Stimulated activated CD8-positive, alpha-beta memory T cell treated with anti-CD3 and anti-CD28 coated beads, Interleukin-2, amount 100 ng/mL, for 48 hours (primary cell): ENCODE measurements around the gene SOX6.

Source experiments
- DNase-seq, 2 donors: peaks; one replicate each; pipeline ENCODE4 v3.0.0-alpha.2; 2020; ENCODE audit warnings: low read depth in 2 of 2

SOX6 gene

DNA sequence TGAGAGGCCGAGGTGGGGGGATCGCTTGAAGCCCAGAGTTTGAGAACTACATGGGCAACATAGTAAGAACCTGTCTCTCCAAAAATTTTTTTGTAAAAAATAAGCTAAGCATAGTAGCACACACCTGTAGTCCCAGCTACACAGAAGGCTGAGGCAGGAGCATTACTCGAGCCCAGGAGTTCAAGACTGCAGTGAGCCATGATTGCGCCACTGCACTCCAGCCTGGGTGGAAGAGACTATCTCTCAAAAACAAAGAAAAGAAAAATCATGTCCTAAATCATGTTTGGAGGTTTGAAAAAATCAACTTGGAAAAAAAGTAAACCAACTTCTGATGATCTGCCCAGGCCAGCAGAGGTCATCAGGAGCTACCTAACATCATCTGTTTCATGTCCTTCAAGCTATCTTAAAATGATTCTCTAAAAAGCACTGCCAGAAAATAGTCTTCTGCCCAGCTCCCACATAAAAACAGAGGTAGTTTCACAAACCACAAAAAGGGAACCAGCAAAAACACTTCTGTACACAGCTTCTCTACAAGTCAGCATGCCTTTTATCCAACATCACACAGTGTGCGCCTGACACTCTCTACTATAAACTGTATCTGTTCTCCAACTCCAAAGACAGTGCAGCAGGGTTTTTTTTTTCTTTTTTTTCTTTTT, 165.0 kb downstream of the SOX6 start:
- no peak for DNase-seq

DNA sequence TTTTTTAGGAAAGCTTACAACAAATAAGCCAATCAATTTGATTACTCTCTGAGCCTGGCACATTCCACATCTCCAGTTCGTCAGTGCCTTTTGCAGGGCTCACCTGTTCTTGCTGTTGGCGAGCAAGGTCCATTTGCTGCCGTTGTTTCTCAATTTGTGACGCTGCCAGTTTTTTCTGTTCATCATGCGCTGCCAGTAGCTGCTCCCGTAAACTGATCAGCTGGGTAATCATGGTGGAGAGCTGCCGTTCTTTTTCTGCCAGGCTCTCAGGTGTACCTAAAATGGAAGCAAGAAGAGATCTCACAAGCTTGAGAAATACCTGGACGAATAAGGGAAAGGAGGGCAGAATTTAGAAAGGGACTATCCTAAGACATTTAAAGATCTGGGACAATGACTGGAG, 169.7 kb downstream of the SOX6 start:
- no peak for DNase-seq

DNA sequence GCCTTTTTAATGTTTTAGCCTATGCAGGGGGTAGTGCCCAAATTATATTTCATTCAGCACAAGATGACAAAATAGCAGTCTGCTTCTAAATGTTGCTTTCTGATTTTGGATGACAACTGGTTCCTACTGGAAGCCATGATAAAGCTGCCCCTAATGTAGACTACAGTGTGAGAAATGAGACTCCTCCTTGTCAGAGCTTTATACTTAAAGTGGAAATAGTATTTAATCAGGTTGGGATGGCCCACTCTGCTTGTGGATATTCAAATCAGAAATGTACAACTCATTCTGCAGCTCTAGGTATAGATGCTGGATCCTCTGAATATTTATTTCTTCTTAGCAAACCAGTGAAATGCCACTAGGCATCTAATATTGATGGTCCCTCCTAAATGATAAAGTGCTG, 171.3 kb downstream of the SOX6 start:
- DNase-seq: no peak

DNA sequence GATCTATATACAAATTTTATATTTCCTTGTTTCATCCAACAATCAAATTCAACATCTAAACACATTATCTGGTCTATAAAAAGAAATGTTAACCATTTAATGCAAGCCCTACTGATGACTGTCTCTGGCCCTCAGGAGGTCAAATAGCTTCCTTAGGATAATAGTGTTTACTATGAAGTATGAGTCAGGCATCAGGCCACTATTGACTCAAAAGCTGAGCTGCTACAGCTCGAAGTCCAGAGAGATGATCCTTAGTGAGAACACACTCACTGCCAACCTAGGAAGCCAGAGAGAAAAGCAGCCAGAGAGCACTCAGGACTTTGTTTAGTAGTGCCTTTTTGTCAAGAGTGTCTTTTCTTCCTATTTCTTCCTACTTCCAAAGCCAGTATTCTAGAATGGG, 171.8 kb downstream of the SOX6 start:
- no peak for DNase-seq

DNA sequence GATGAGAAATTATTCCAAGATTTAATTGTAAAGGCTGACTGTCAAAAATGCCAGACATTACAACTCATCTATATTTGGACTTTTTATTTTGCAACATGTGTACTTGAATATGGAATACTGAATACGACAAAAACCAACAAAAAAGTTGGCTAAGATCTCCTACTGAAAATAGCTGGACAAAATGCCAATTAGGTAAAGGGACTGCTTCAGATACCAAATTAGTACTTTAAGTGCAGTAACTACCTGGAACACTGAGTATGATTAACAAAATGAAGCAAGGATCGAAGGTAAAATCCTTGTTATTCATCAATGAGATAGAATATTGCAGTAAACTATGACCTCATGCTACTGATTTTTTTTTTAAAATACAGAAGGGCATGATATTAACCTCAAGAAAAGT, 173.8 kb downstream of the SOX6 start:
- no peak for DNase-seq

DNA sequence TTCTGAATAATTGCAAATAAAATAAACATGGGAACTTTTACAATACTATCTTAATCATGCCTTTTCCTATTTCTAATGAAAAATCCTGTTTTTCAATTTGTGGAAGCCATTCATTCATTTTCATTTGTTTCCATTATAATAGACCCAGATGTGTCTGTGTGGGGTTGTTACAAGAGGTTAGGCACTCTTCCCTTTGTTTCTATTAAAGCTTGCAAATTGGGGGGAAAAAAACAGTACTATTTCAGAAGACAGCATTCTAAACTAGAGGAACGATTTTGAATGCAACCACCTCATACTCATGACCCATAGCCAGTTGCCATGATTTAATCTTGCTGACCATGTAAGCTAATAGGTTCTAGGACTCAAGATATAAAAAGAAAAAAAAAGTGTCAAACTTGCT, 175.5 kb downstream of the SOX6 start:
- DNase-seq: no peak

DNA sequence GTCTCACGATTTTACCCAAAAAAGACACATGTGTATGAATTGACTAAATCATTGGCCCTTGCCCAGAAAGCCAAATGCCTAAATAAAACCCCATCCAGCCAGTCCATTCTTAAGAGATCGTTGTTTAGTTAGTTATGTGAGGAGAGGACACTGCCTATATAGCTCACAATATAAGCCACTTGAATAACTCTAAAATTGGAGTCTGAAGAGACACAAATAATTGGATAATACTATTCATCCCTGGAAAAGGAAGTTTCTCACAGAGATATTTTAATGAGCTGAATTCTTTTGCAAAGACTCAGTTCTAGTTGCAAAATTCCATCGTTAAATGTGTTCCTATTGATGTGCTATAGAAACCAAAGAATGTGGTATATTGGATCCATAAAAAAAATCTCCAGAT, 176.7 kb downstream of the SOX6 start:
- DNase-seq: no peak

DNA sequence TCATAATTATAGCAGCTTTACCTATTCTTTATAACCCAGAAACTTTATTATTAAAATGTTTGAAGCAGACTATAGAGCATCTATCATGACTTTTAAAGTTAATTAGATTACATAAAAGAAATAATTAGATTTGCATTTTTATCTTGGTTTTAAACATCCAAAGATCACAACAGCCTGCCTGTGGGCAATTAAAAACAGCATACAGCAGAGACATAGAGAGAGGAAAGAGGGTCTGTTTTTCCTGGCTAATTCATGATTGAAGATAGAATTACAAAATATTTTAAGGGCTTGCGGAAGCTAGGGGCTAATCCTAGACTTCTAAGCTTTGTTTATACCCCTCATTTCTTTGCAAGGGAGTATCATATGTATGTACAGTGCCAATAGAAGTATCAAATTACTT, 178.1 kb downstream of the SOX6 start:
- DNase-seq: no peak

DNA sequence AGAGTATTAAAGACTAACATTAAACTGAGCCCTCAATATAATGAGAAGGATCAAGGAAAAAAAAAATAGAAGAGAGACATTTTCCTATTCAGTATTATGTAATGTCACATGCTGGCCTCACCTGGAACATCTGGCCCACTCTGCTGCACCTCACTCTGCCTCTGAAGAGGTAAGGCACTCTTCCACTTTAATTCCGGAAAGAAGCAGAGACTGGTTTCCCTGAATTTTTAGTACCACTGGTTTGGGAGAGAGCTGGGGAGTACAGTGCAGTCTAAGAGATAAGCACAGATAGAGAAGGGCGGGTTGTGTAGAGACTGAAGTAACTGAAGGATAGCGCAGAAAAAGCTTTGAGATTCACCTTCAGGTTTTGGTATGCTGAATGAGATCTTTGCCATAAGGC, 178.7 kb downstream of the SOX6 start:
- DNase-seq: no peak

DNA sequence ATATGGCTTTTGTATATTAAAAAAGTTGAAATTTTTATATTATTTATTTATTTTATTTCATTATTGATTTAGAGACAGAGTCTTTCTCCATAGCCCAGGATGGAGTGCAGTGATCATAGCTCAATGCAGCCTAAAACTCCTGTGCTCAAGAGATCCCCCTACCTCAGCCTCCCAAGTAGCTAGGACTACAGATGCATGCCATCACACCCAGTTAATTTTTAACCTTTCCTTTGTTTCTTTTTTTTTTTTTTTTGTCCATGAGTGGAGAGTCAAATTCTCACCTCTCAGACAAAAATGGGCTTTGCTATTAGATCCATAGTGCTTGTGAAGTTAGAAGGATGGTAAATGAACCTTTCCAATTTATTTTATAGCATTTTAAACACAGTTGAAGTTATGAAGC, 182.5 kb downstream of the SOX6 start:
- no peak for DNase-seq

DNA sequence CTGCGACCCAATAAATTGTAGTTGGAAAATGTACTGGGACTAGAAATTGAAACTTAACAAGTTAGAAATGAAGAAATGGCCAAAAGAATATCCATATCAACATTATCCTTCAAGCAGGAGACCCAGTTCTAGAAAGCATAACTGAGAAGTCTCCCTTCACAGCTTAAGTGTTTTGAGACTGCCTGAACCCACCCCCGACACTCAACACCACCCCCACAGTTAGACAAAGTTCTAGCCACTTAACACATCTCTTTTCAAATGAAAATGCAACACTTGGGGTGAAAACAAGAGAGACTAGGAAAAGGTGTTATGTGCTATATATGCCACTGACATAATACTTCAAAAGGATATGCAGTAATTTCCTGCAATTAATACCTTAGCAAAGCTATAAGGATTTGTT, 184.5 kb downstream of the SOX6 start:
- DNase-seq: no peak

DNA sequence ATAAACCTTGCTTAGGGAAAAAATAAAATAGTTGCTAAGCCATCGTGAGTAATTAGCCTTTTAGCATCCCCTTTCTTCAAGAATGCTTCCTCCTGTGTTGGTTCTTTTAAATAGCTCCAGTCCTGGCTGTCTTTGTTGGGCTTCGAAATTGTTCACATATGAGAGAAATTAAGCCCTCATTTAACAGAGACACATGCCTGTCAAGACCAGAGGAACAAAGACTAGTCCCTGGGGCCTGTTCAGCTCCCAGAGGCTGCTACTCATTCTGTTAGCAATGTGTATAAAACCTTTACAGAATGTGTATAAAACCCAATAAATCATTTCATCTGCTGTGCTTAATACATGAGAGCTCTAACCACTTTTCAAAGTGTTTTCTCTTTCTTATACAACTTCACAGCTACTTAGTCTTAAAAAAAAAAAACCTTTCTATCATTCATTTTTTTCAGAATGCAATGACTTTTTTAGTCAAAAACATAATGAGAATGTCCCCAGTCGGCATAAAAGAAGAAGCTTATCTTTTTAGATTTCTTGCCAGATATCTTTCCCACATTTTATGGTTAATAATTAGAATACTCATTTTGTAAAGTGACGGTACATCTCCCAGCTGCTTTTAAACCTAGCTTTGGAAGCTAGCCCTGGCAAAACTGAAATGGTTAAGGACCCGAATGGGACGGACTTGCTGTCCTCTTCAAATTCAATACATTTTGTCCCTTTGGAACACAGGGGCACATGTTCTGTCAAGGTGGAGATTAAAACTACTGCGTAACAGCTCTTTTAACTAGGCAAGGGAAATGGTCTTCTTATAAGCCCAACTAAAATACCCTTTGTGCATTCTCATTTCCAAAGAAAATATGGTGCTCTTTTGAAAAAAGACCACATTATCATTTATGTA, 186.1 kb downstream of the SOX6 start:
- DNase-seq: no peak

DNA sequence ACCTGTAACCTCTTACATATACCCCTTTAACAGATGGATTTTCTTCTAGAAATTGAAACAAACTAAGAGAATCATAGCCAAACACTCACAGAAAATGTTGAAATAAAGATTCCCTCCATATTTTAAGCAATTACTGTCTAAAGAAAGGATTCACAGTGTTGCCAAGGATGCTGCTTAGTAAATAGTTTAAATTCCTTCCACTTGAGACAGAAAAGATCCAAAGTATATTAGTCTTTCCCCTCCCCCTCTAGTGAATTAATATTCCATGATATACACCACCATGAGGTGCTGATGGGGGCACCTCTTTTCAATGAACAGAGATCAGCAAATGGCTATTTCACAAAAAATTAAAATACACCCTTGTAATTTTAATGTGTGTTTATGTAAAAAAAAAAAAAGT, 186.8 kb downstream of the SOX6 start:
- DNase-seq: no peak

DNA sequence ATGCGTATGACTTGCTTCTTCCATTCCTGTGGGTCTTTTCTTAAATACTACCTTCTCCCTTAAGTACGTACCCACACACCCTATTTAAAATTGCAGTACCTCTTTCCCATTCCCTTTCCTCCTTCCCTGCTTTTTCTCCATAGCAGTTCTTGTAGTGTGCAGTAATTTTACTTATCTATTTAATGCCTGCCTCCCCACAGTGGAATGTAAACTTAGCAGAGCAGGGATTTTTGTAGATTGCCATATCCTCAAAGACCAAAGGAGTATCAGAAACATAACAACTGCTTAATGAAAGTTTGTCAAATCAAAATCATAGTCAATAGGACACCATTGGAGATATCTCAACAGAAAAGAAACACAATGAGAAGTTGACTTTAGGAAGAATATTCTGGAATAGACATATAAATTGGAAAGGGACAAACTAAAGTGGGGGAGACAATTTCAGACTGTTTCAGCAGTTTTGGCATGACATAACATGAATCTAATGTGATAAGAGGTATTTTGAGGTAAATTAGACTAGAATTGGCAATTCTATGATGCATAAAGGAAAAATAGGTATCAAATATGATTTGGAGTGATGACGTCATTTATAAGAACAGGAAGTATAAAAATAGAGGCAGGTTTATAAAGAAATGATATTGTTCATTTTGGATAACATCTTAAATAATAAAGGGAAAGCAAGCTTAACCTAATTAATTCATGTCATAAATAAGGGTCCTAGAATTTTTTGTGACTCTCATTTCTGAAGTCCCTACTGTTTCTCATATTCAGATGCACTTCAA, 188.4 kb downstream of the SOX6 start:
- DNase-seq: no peak

DNA sequence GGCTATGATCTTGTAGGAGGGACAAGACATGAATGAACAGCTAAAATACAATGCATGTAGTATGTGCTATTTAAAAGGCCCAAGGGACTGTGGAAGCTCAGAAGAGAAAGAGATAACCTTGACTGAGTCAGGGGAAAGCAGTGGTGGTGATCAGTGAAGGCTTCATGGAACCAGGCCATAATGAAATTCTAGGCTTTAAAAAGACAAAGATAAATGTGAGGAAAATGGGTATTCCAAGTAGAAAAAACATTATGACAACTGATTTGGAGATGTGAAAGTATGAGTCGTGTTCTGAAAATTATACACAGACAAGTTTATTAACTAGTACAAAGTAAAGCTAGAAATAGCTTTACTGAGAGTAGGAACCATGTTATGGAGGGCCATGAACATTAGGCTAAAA, 189.8 kb downstream of the SOX6 start:
- DNase-seq: no peak

DNA sequence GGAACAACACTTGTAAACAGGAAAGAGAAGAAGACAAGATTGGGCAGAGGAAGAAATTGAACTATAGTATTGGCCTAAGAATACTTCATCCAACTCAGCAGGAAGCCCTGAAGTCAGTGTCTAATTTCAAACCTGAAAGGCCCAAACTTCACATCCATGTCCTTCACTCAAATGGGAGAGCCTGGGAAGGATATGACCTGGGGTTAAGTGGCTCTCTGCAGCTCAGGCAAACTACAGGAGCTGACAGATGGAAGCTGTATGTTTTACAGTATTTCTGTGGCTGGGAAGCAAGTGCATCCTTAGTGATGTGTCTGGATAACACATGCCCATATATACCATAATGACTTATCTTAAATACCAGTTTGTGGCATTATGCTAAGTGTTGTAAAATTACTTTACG, 196.2 kb downstream of the SOX6 start:
- DNase-seq: no peak

DNA sequence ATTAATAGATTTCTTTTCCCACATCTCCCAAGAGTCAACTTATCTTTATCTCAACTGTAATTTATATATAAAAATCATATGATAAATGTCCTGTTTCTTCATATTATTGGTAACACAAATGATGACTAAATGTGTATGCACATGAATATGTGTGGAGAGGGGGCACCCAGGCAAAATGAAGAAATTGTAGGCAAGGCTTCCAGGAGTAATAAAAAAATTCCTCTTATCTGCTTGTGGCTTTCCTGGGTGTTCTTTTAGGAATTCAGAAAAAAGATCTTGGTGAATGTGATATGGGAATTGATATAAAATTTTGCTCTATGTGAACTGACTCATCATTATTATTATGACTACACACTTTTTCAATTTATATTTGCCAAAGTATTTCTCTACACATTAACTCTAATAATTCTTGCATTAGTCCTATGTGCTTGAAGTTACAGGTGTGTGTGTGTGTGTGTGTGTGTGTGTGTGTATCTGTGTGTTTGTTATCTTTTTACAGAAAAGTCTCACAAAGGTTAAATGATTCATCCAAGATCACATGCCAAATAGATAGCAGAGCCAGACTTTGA, 197.8 kb downstream of the SOX6 start:
- DNase-seq: no peak

DNA sequence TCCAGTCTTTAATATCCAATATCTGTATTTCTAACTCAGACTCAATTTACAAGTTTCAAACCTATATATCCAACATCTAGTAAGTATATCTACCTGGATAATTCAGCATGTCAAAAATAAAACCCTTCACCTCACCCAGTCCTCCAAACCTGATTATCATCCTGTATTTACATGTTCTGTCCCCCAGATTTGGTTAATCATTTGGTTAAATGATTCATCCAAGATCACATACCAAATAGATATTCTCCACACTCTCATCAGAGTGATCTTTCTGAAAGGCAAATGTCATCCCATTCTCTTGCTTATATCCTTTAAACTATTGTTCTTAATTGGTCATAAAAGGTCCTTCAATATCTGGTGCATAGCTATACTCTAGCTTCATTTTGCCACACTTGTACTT, 199.0 kb downstream of the SOX6 start:
- DNase-seq: no peak

DNA sequence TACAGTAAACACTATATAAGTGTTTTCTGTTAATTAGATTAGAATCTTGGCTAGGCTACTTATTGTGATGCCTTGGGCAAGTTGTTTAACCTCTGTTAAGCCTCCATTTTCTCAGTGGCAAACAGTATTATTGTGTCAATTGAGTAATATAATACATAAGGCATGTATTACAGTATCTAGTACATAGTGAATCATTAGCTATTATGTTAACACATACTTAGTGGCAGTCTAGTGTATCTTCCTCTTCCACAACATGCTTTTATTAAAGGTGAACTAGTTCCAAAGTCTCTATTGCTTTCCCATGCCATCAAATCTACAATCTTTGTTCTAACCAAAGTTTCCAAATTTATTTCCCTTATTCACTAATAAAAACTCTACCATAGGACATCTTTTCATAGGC, 200.9 kb downstream of the SOX6 start:
- no peak for DNase-seq

DNA sequence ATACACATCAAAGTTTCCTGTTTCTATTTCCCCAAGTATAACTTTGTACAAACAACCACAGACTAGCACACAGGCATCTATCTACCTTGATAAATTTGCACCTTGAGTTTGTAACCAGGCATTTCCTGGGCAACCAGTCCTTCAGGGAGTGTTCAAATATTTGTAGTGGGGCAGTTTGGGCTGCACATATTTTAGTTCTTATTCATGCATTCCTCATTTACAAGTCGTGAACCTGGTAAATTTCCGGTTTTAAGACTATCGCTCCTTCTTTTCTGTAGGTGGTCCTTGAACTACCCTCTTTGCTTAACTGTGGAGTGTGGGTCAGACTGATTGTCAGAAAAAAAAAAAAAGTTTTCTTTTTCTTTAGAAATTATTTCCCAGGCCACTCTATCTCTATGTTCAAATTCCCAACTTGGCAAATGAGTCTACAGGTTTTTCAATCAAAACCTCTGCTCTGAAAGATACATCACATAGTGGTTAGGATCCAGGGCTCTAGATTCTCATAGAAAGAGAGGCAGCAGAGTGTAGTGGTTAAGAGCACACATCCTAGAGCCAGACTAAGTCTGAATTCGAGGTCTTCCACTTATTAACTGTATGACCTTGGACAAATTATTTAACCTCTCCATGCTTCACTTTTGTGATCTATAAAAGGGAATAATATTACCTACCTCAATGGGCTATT, 201.5 kb downstream of the SOX6 start:
- DNase-seq: no peak

DNA sequence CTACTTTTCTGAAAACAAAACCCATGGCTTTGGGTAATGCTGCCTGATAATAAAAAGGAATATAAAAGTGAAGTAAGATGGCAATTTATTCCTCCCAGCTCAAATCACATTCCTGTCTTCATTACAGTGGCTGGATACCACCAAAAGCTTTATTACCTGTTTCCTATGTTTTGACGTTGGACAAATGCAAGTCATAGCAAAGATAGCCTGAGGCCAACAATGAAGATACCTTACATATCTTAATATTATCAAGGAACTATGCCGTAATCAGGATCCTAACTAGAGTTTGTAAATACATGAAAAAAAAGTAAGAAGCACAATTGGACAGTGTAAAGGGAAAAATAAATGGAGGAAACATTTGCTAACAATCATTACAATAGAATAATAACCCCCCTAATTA, 202.4 kb downstream of the SOX6 start:
- DNase-seq: no peak

DNA sequence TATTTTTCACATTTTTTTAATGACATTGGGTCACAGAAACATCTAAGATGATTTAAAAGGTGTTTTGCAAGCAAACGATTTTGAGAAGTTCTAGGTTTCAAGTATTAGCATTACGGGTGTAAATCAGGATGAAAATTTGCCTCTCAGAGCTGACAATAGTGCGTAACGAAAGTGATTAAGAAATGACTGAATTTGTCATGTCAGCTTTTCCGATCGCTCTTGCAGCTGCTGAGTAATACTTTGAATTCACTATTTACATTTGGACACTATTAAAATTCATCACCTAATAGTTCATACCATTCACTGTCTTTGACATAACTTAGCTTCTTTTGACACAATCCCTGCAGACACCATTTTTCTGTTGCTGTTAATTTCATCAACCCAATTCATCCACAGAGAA, 205.2 kb downstream of the SOX6 start:
- DNase-seq: no peak
